Measurements from ENCODE around the gene BTRC. TPM values are rescaled to one million over a fixed set of nuclear protein-coding genes. Genes with fewer than 3 reads are reported as not detected.

BTRC gene
- total RNA-seq, 1 experiment from 2014 or later: 5.7 TPM

GRCh38 chr10:101363850-101364400, 10.0 kb downstream of the BTRC start:
- DNase-seq: no peak
- Histone ChIP-seq H3K4me3 (ENCODE audit: low read length) (no peak overlapping the region), H3K9ac (ENCODE audit: low read length) (no peak overlapping the region), H3K4me2 (ENCODE audit: low read length) (no peak overlapping the region), H3K4me1 (ENCODE audit: insufficient read depth, low read length) (peaks cover 19% of the 10 kb centered on the region), H3K27ac (ENCODE audit: low read length) (no peak overlapping the region), H3K79me2 (ENCODE audit: low read length) (peaks cover 36% of the 10 kb centered on the region), H4K20me1 (ENCODE audit: low read length) (no peaks in the 10 kb centered on the region), H3F3A (ENCODE audit: low read length, unreplicated experiment) (no peaks in the 10 kb centered on the region), H2AFZ (ENCODE audit: low read length) (no peak overlapping the region), H3K9me2 (replicated peaks; ENCODE audit: low read length) (no peaks in the 10 kb centered on the region), H3K36me3 (ENCODE audit: low read depth, low read length) (no peaks in the 10 kb centered on the region), H3K9me3 (ENCODE audit: low read length) (no peaks in the 10 kb centered on the region), H3K27me3 (ENCODE audit: low read length) (no peaks in the 10 kb centered on the region)
- CTCF ChIA-PET: no interaction called here
- intact Hi-C loops (cut with micrococcal nuclease): no loop called here
- ATAC-seq: no peak
- BruUV-seq (replicated peaks): no TSS peak
- TF ChIP-seq, protein P1, sequence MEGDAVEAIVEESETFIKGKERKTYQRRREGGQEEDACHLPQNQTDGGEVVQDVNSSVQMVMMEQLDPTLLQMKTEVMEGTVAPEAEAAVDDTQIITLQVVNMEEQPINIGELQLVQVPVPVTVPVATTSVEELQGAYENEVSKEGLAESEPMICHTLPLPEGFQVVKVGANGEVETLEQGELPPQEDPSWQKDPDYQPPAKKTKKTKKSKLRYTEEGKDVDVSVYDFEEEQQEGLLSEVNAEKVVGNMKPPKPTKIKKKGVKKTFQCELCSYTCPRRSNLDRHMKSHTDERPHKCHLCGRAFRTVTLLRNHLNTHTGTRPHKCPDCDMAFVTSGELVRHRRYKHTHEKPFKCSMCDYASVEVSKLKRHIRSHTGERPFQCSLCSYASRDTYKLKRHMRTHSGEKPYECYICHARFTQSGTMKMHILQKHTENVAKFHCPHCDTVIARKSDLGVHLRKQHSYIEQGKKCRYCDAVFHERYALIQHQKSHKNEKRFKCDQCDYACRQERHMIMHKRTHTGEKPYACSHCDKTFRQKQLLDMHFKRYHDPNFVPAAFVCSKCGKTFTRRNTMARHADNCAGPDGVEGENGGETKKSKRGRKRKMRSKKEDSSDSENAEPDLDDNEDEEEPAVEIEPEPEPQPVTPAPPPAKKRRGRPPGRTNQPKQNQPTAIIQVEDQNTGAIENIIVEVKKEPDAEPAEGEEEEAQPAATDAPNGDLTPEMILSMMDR (conservative IDR thresholded peaks at IDR 0.05; ENCODE audit: low read depth, low read length): no peak
- TF ChIP-seq EZH2phosphoT487 (IDR thresholded peaks at IDR 0.05; ENCODE audit: borderline replicate concordance, low read length) (no peak), EZH2 (IDR thresholded peaks at IDR 0.05; ENCODE audit: low read length, unreplicated experiment) (no peak)
- POLR2A ChIA-PET (ENCODE audit: unreplicated experiment): no interaction called here

- Histone ChIP-seq H3K4me1 (ENCODE audit: insufficient read depth, low read length) (peaks cover 14% of the 10 kb centered on the region), H3F3A (ENCODE audit: low read length, unreplicated experiment) (no peaks in the 10 kb centered on the region), H2AFZ (ENCODE audit: low read length) (no peak overlapping the region), H3K27ac (ENCODE audit: low read length) (no peak overlapping the region), H3K36me3 (ENCODE audit: low read depth, low read length) (no peaks in the 10 kb centered on the region), H3K9me2 (replicated peaks; ENCODE audit: low read length) (no peaks in the 10 kb centered on the region), H3K27me3 (ENCODE audit: low read length) (no peaks in the 10 kb centered on the region), H3K79me2 (ENCODE audit: low read length) (peaks cover 36% of the 10 kb centered on the region), H4K20me1 (ENCODE audit: low read length) (no peaks in the 10 kb centered on the region), H3K9me3 (ENCODE audit: low read length) (no peaks in the 10 kb centered on the region), H3K4me3 (ENCODE audit: low read length) (no peak overlapping the region), H3K9ac (ENCODE audit: low read length) (no peak overlapping the region), H3K4me2 (ENCODE audit: low read length) (no peak overlapping the region)
- intact Hi-C loops (cut with micrococcal nuclease): no loop called here
- ChIA-PET POLR2A (ENCODE audit: unreplicated experiment) (no interaction called here), CTCF (no interaction called here)
- ATAC-seq: no peak
- BruUV-seq (replicated peaks): no TSS peak
- no peak for DNase-seq
- TF ChIP-seq, protein P1 (conservative IDR thresholded peaks at IDR 0.05; ENCODE audit: low read depth, low read length): no peak
- TF ChIP-seq EZH2 (IDR thresholded peaks at IDR 0.05; ENCODE audit: low read length, unreplicated experiment) (no peak), EZH2phosphoT487 (IDR thresholded peaks at IDR 0.05; ENCODE audit: borderline replicate concordance, low read length) (no peak)
These were observed 10.8 kb downstream of the BTRC start for GRCh38 chr10:101364721-101365120.

All from PC-3 (cell line).